HG03342 (cell line): Measurements from ENCODE around the gene CACNA1C.
"Not testable (repeated sequence)": the region's sequence is repeated elsewhere in the genome, so short reads cannot be mapped to it uniquely, and the experiment has no call there.

Experiments used
- ATAC-seq: cut with Tn5 transposase; IDR thresholded peaks from one replicate; pipeline ENCODE4 v1.9.1; 2021; ENCODE audit warnings: mild to moderate bottlenecking, moderate library complexity; ENCODE audit not compliant: unreplicated experiment

CACNA1C gene

DNA sequence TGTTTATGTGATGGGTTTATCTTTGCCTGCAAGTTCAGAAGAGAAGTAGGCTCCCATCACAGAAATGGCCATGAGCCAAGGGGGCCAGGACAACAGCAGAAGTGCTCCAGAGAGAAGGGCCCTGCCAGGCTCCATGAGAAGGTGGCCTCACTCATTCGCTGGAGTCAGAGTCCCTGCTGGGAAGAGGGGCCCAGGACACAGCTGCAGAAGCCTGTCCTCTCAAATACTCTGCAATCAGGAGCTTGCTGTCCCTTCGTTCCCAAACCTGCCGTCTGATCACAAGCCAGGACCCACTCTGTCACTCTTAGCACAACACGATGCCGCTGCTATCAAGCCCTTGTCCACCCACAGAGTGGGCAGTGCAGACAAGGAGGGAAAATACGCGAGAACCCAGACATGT, 435.8 kb downstream of the CACNA1C start:
- no peak for ATAC-seq

DNA sequence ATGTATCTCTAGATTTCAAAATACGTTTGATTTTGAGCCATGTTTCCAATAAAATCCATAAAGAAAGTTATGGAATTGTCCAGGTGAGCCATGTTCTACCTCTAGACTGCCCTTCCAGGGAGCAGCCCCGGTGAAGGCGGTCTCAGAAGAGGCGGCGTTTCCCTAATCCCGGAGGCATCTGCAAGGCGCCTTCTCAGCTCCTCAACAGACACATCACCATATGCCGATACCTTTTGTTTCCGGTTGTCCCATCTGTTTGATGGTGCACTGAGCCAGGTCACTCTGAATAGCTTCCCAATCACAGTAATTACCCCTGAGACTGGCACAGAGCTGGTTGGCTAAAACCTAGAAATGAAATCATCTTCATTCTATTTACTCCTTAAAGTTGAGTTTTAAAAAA, 436.5 kb downstream of the CACNA1C start:
- no peak for ATAC-seq

DNA sequence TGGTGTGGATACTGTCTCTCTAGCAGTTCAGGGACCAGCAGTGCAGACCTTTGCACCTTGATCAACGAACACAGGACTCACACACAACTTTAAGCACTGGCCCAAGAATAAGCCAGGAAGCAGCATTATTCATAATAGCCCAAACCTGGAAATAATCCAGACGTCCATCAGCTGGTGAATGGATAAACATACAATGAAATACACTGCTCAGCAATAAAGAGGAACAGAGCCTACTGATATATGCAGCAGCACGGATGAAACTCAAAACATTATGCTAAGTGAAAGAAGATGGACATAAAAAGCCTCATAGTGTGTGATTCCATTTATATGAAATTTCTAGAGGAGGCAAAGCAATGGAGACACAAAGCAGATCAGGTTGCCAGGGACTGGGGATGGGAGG, 438.0 kb downstream of the CACNA1C start:
- ATAC-seq = no peak

DNA sequence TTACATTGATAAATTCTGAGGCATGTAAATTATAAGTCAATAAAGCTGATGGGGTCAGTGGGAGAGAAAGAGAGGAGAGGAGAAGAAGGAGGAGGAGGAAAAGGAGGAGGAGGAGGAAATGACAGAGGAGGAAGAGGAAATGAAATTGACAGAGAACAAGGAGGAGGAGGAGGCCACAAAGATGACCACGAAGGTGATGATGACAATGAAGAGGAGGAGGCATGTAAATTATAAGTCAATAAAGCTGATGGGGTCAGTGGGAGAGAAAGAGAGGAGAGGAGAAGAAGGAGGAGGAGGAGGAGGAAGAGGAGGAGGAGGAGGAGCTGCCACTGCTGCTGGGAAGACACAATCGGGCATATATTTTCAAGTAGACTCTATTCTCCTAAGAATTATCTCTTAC, 438.6 kb downstream of the CACNA1C start:
- not testable (repeated sequence) for ATAC-seq

DNA sequence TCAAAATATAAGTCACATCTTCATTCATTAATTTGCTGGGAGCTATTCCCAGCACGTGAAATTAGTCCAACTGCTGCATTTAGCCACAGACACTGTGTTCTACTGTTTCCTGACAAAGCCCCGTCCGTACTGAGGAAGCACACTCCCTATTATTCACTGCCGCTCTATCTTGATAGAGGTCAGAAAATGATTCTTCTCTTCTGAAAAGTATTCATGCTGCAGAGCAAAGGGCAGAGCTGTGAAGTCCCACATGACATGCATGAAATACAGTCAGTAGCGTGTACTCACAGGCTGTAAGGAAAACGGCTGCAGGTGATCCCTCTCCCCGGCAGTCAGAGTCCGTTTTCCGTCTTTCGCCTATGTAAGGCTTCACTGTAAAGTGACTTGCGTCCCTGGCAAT, 439.4 kb downstream of the CACNA1C start:
- ATAC-seq = no peak

DNA sequence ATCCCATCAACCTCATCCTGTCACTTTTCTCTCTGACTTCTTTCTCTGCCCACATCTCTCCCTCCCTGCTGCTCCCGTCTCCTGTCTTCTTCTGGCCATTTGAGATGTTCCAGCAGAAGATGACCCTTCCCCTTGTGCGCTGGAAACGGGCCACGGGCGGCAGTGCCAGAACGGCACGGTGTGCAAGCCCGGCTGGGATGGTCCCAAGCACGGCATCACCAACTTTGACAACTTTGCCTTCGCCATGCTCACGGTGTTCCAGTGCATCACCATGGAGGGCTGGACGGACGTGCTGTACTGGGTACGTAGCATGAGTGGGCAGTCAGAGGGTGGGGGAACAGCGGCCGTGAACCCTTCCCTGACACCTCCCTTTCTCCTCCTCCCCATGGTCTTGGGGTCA, 440.3 kb downstream of the CACNA1C start:
- no peak for ATAC-seq

DNA sequence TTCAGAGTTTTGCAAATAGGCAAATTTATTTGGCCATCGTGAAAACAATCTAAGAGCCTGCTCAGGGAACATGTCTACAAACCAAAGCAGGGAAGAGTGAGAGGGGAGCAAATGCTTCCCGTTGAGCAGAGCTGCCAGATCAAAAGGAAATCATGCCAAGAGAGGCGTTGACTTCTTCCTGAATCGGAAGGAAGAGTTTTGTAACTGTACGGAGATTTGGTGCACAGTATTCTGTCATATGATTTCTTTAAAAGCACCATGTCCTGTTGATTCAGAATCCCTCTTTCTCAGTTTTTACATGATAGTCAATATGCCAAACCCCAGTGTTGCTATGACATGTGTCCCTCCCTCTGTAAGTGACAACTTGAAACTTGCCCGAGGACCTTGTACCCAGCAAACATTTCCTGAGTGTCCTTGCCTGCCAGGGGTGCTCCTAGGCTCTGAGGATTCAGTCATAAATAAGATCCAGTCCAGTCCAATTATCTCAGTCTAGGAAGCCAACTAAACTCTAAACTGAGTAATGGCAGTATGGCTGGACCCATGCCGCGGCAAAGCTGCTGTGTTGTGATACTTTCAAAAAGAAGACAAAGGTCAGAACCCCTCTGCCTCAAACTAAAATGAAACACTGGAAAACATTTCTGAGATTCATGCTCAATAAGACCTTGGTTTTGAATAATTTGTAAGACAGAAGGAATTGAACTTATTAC, 441.9 kb downstream of the CACNA1C start:
- ATAC-seq = no peak

DNA sequence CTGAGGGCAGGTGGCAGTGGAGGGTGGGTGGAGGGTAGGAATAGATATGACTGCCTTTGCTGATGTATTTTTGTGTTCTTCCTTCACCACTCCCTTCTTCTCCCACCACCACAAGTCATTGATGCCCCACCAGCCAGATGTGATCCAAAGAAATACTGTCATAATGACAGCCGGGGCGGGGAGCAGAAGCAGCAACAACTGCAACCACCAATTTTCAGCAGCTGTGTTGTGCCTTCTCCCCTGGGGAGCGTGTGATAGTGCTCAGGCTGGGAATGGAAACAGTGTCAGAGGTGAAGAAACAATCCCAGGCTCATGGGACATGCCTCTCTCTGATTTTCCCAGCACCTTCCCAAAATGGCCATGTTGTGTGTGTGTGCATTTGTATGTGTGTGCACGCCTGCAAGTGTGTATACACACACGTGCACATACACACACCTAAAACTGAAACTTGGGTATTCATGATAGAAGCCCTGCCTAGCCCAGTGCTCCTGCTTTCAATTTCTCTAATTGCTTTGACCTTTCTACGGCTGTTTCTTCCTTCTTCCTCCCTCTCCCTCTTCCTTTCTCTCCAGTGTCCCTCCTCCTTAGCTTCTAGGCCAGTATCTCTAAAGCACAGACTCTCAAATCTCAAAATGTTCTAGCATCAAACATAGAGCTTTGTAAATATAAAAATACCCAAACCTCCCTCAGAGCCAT, 442.8 kb downstream of the CACNA1C start:
- no peak for ATAC-seq

DNA sequence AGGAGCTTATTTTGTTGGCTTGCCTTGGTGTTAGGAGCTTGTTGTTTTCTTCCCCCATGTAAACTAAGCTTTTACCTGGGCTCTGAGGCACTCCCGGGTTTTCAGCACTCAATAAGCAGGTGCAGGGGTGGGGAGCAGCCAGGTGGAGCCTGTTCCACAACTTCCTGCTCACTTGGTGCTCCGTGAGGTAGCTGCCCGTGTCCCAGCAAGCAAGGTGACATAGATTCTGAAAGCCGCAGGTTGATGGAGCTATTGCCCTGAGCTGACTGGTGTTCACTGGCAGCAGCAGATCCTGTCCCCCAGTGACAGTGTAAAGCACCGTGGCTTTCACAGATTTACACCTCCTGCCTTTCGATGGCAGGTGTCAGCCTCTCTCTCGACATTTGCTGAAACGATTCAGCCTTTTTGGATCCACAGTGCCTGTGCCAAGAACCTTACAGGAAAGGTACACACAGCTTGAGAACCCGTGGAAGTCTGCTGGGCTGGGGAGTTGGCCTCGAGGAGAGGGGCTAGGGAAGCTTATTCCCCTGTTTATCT, 446.2 kb downstream of the CACNA1C start:
- no peak for ATAC-seq

DNA sequence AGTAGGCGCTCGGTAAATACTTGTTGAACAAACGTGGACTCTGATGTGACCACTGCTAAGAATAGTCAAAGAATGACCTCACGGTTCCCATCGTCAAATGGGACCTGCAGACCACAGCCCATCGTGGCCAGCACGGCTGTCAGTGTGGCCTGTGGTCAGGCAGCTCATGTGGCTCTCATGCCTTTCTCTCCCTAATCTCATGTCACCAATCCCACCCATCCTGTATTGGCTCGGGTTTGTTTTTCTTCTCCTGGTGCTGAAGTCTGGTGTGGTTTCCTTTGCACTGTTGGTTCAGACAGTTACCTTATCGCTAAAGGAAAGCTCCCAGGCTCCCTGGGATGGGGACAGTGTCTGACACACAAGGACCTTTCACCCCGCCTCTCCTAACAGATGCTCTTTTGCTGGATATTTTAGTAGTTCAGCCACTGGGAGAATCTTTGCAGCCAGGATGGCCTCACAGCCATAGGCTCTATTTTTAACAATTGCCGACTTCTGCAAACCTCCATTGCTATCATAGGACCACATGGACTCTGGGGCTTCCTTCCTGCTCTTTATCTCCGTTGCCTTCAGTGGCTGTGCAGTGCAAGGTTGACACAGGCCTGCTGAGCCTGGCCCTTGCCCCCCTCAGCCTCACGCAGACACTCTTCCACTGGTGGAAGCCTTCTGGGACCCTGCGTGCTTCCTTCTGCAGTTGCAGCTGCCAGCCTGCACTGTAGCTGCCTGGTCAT, 448.8 kb downstream of the CACNA1C start:
- ATAC-seq = no peak

DNA sequence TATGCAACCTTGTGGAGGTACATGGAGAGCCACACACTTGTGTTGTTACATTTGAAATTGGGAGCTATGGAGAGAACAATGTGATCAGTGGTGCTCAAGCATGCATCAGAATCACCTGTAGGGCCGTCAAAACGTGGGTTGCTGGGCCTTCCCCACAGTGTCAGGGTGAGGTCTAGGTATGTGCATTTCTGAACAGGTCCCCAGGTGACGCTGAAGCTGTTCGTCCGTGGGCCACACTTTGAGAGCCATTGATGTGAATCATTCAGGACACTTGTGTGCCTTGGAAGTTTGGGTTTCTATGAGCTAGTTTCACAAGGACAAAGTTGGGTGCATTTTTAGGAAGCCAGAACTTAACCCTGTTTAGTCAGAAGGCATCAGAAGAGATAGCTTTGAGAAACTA, 450.2 kb downstream of the CACNA1C start:
- ATAC-seq = no peak

DNA sequence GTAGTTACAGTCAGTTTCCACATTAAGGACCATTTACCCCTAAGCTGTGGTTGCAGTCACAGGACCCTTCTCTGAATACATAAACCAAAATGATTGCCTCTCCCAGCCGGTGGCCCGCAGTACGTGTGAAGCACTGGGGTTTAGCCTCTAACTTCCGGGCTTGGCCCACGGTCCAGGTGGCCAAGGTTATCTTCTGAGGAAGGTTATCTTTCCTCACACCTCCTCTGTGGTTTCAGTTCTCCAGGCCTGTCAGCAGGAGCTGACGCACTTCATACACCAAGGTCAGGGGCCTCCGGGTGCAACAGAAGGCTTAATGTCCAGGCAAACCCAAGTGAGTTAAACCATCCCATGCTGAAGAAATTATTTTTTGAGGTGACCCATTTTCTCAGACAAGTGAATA, 451.0 kb downstream of the CACNA1C start:
- no peak for ATAC-seq

DNA sequence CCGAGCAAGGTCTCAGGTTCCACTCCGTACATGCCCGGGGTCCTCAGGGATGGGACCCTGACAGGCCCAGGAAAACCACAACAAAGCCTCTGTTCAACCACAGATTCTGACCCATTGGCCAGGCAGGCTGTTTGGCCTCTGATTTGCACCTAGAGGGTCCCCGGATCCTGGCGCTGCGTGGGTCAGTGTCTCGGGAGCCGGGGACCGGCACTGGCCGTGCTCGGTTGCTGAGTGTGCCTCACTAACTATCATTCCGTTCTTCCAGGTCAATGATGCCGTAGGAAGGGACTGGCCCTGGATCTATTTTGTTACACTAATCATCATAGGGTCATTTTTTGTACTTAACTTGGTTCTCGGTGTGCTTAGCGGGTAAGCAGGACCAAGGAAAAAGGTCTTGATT, 451.8 kb downstream of the CACNA1C start:
- no peak for ATAC-seq

DNA sequence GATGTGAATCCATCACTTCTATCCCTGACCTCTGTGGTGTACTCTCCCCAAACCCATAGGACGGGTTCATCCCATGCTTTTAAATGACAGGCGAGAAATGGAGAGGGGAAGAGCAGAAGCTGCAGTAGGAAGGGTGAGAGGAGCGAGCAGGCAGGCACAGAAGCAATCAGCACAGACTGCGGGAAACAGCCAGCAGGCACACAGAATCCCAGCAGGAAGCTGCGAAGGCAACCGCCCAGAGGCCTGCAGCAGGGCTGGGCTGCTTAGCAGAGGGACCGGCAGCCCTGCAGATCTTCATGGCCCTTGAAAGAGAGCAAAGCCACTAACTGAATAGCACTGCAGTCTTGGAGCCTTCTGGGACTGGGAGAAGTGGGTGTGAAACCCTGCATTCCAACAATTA, 455.0 kb downstream of the CACNA1C start:
- no peak for ATAC-seq

DNA sequence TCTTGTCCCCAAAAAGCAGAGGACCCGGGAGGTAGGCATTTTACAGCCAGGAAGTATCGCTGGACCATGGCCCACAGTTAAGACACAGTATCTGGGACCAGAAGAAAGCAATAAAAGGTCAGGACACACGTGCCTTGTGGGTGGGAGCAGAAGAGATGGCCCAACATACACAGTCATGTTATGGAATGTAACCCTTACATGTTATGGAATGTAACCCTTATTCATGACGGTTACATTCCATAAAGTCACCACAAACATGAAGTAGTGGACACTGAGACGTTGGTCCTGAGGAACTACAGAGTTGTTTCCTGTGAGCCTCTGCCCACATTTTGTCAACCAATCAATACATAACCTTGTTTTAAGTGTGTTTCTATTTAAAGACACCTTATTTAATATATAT, 456.4 kb downstream of the CACNA1C start:
- ATAC-seq = no peak

DNA sequence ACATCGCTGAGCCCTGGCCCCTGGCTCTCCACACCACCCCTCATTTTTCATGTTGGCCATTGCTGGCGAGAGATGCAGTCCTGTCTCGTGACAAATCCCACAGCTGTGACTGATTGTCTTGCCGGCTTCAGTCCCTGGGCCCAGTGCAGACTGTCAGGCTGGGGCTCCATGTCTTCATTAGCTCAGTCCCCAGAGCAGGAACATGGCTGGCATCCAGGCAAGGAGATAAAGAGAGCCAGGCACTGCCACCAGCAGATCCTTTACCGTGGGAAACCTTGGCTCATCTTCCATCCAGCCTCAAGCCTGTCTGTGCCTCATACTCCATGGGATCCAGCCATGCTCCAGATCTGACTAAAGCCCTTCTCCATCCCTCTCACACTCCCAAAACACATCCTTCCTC, 457.3 kb downstream of the CACNA1C start:
- ATAC-seq = no peak

DNA sequence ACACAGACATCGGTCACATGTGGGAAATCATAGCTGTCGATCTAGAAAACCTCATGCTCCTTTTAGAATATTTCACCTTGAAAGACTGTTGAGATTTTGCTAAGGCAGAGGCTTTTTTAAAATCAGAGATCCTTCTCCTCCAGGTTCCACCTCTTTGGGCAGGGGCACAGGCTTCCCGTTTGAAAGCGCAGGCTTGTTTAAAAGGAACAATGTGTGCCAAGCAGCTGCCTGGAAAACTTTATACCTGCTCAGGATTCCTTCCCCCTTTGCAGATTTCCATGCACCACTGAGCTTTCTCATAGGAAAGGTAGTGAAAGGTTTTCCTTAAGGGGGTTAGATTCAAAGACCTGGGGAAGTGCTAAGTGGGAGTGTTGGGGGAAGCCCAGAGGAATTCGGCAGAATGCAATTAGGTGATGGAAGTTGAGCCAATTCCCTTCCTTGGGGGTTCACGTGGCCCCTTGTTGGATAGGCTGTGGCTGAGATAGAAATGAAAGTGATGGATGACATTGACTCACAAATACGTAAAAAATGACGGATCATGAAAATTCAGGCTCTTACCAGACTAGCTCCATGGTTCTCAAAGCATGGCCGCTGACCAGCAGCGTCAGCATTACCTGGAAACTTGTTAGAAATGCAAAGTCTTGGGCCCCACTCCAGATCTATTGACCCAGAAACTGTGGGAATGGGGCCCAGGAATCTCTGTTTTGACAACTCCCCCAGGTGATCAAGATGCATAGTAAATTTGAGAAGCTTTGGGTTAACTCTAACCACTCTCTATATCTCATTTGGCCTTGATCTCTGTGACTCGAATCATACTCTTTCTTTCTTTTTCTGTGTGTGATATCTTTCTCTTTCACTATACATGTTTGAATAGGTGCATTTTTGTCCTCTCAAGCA, 460.6 kb downstream of the CACNA1C start:
- no peak for ATAC-seq

DNA sequence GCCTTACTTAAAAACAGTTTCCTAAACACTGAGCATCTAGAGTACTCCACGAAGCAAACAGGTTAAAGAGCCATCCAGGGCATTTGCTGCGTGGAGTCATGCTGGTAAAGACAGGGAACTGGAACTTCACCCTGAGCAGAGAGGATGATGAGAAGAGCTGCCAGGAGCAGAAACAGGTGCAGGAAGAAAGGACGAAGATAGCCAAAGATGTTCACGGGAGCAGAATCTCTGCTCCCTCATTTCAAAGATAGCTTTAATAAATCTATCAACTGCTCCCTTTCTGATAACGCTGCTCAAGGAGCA, 461.2 kb downstream of the CACNA1C start:
- no peak for ATAC-seq

DNA sequence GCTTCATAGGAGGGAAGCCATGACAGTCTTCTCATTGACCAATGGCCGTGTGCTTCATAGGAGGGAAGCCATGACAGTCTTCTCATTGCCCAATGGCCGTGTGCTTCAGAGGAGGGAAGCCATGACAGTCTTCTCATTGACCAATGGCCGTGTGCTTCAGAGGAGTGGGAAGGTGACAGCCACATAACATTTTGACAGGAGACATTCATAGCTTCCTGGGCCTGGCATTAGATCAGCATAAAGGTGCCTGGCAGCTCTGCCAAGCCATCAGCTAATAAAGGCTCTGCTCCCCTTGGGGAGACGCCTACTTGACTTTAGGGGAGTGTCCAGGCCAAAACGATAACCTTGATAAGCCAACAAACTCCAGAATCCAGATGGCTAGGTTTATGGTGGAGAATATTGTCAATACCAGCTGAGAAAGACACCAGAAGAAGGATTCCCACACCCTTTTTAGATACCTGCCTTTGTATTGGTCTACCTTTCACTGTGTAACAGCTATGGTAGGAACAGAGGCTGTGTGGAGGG, 468.0 kb downstream of the CACNA1C start:
- ATAC-seq = no peak

DNA sequence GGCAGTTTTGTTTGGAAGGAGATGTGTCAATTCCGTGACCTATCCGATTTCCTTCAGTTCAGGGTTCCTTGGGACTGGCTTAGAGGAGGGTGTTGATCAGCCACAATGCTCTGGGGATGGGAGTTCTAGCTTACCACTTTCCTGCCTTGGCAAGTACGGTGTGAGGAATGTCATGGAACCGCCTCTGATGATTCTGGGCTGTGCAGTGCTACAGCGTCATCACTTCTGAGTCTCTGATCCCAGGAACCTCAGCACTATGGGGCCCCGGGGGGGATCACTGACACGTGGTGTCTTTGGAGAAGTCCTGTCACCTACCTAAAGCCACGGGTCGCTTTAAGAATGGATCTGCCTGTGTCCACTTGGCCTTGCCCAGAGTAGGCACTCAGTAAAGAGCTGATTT, 470.5 kb downstream of the CACNA1C start:
- no peak for ATAC-seq

DNA sequence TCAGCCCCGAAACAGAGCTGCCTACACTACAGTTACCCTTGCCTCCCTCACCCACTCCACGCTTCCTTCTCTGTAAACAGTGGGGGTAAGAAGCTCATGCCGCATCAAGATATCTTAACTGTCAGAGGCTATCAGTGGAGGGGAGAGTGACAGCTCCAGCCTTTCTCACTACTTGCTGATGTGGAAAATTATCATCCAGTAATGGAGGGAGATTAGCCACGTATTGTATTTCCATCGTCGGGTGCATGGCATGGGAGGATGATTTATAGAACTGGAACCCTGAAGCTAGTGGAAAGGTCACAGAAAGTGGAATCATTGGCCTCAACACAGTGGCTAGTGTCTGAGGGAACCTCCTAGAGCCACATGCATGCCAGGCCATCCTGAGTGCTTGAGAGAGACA, 471.1 kb downstream of the CACNA1C start:
- no peak for ATAC-seq
